Measurements from ENCODE around the gene HYAL2. TPM values are rescaled to one million over a fixed set of nuclear protein-coding genes. Genes with fewer than 3 reads are reported as not detected.
A peak's percentile ranks its signal among the peaks of the same experiment; 100 is the strongest.

The HYAL2 gene
- total and polyA plus RNA-seq, 9 of the 15 experiments (the other 6 are each of a cell fraction or from before 2014, with no cell fraction given) = 0.36 to 22.7 (median 11.4) TPM; not detected in 1

DNA sequence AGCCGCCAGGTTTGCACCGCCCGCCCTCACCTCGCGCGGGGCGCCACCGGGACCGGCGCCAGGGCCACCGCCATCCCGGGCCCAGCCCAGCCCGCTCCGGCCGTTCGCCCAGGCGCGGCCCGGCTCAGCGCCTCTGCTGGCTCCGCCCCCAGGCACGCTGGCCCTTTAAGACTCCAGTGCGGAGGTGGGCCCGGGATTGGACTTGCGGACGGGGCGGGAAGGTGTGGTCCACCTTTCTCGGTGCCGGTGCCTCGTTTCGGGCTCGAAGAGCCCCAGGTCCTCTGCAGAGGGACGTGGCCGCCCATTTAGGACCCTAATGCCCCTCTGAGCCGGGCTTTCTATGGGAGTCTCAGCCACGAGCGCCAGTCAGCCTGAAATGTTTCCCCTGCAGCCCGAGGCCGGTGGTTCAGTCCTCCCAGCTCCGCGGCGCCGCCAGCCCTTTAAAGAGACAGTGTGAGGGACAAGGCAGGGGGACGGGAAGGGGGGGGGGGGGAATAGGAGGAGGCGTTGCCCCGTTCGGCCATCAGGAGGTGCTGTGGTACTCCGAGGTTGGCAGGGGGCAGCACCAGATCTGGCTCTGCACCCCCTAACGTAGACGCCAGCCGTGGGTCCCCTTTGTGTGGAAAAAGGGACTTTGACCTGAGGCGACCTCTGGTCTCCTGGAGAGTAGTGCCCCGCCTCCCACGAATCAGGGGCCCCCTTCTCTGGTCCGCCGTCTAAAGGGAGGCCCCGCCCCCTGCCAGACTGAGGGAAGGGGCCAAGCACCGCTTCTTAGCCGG, 1.0 kb downstream of the HYAL2 start (continued):
- TF ChIP-seq MAFF (IDR thresholded peaks at IDR 0.05; ENCODE audit: low read length) = peak; percentile 29; the same call in 1 of the 2 replicates
- TF ChIP-seq TAF15 (IDR thresholded peaks at IDR 0.05; ENCODE audit: low read depth, low read length) = no peak
- TF ChIP-seq RFX1 (IDR thresholded peaks at IDR 0.05) = no peak
- TF ChIP-seq MEF2A (IDR thresholded peaks at IDR 0.05; ENCODE audit: control insufficient read depth, low read depth, low read length) = no peak
- TF ChIP-seq MNT (conservative IDR thresholded peaks at IDR 0.05) = peak; percentile 77 to 87
- TF ChIP-seq NCOA6 (IDR thresholded peaks at IDR 0.05) = peak; percentile 57; the same call in 1 of the 2 replicates
- TF ChIP-seq CBX8 (IDR thresholded peaks at IDR 0.05; ENCODE audit: borderline replicate concordance, extremely low read depth, low read depth, low read length, poor library complexity, severe bottlenecking) = no peak
- TF ChIP-seq MTA1 (IDR thresholded peaks at IDR 0.05; ENCODE audit: borderline replicate concordance) = no peak
- TF ChIP-seq ZFP36 (IDR thresholded peaks at IDR 0.05; ENCODE audit: low read depth, low read length, partially characterized antibody) = no peak
- no peak for TF ChIP-seq ZFPM2 (CRISPR knock-in tag; IDR thresholded peaks at IDR 0.05)
- peak; percentile 97 for TF ChIP-seq ZFP91 (CRISPR knock-in tag; IDR thresholded peaks at IDR 0.05)
- no peak for TF ChIP-seq CHD1 (IDR thresholded peaks at IDR 0.05; ENCODE audit: low read length)
- peak; percentile 100 for TF ChIP-seq ATF7 (IDR thresholded peaks at IDR 0.05)
- peak; percentile 67; the same call in 1 of the 2 replicates for TF ChIP-seq CXXC5 (CRISPR knock-in tag; IDR thresholded peaks at IDR 0.05)
- TF ChIP-seq JUN (IDR thresholded peaks at IDR 0.05; ENCODE audit: borderline replicate concordance, low read depth, low read length) = no peak
- no peak for TF ChIP-seq JUN (CRISPR knock-in tag; IDR thresholded peaks at IDR 0.05; ENCODE audit: borderline replicate concordance)
- no peak for TF ChIP-seq U2AF2 (optimal IDR thresholded peaks at IDR 0.05; ENCODE audit: low read depth, low read length)
- no peak for TF ChIP-seq TSC22D4 (tag; IDR thresholded peaks at IDR 0.05)
- no peak for TF ChIP-seq ZNF398 (CRISPR knock-in tag; IDR thresholded peaks at IDR 0.05)
- TF ChIP-seq POLR3G (IDR thresholded peaks at IDR 0.05; ENCODE audit: extremely low read depth, insufficient read length, insufficient replicate concordance) = no peak
- TF ChIP-seq L3MBTL2 (IDR thresholded peaks at IDR 0.05) = 0 out of 2 replicates have a peak, but pooled peaks have one; percentile 43
- no peak for TF ChIP-seq CREBBP (IDR thresholded peaks at IDR 0.05; ENCODE audit: low read depth, low read length)
- TF ChIP-seq FIP1L1 (IDR thresholded peaks at IDR 0.05; ENCODE audit: low read depth, low read length, poor library complexity, severe bottlenecking) = peak; percentile 22
- peak; percentile 30 for TF ChIP-seq SMAD1 (IDR thresholded peaks at IDR 0.05; ENCODE audit: low read depth, low read length, partially characterized antibody)
